Stimulated activated naive CD8-positive, alpha-beta T cell treated with anti-CD3 and anti-CD28 coated beads, Interleukin-15, Interleukin-2, amounts not matched to agents 100 ng/mL and 50 ng/mL, for 24 hours (primary cell): ENCODE data around the gene TCEAL1.
"Not testable (repeated sequence)": the region's sequence is repeated elsewhere in the genome, so short reads cannot be mapped to it uniquely, and the experiment has no call there.

Experiments
- H3K27ac Mint-ChIP-seq: one replicate; pipeline ENCODE4 v1.8.0; 2021; ENCODE audit warnings: mild to moderate bottlenecking, mixed read lengths
- H3K27me3 Mint-ChIP-seq: one replicate; pipeline ENCODE4 v1.8.0; 2021; ENCODE audit warnings: mixed read lengths
- H3K36me3 Mint-ChIP-seq: one replicate; pipeline ENCODE4 v1.8.0; 2021; ENCODE audit warnings: low read depth, mixed read lengths
- H3K4me1 Mint-ChIP-seq: one replicate; pipeline ENCODE4 v1.8.0; 2021; ENCODE audit warnings: low read depth, mixed read lengths
- H3K4me3 Mint-ChIP-seq: one replicate; pipeline ENCODE4 v1.8.0; 2021; ENCODE audit warnings: mild to moderate bottlenecking, mixed read lengths
- H3K9me3 Mint-ChIP-seq: one replicate; pipeline ENCODE4 v1.8.0; 2021; ENCODE audit warnings: mixed read lengths

TCEAL1 gene

DNA sequence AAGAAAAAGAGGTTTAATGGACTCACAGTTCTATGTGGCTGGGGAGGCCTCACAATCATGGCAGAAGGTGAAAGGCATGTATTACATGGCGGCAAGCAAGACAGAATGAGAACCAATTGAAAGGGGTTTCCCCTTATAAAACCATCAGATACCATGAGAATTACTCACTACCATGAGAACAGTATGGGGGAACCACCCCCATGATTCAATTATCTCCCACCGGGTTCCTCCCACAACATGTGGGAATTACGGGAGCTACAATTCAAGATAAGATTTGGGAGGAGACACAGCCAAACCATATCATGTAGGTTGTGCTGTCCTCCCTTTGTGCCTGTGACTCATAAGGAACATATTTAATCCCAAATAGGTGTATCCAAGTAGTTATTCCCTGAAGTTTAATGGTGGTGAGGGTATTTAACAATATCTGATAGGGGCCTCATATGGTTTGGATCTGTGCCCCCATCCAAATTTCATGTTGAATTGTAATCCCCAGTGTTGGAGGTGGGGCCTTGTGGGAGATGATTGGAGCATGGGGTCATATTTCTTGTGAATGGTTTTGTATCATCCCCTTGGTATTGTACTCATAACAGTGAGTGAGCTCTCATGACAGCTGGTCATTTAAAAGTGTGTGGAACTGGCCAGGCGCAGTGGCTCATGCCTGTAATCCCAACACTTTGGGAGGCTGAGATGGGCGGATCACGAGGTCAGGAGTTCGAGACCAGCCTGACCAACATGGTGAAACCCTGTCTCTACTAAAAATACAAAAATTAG lies 26.6 kb downstream of the TCEAL1 start:
- not testable (repeated sequence) for H3K27me3 Mint-ChIP-seq, H3K4me3 Mint-ChIP-seq, H3K9me3 Mint-ChIP-seq, H3K27ac Mint-ChIP-seq, H3K4me1 Mint-ChIP-seq, H3K36me3 Mint-ChIP-seq

DNA sequence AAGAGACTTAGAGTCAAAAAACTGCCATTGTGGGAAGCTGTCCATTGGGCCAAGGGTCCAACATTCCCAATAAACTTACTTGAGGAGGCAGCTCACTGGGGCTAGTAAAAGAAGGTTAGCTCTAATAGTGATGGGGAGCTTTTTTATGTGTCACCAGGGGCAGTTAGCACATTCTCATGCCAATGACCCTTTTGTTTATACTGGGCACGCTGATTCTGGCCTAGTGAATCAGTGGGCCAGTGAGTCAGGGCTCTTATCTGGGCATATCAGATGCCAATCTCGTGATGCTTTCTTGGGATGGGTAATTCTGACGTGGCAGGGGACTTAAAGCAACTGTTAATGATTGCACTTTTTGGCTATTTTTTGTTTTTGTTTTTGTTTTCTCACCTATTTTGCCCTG lies 27.8 kb downstream of the TCEAL1 start:
- Mint-ChIP-seq H3K27me3 (no peaks in the 10 kb centered on the region), H3K36me3 (no peaks in the 10 kb centered on the region), H3K27ac (no peak overlapping the region), H3K4me3 (no peak overlapping the region), H3K4me1 (no peaks in the 10 kb centered on the region), H3K9me3 (no peaks in the 10 kb centered on the region)

DNA sequence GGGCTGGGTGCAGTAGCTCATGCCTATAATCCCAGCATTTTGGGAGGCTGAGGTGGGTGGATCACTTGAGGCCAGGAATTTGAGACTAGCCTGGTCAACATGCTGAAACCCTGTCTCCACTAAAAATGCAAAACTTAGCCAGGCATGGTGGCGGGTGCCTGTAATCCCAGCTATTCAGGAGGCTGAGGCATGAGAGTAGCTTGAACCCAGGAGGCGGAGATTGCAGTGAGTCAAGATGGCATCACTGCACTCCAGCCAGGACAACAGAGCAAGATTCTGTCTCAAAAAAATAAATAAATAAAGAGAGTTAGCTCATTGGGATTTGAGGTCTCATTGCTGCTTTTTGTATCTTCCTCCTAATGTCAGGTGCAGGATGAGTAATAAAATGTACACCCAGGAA lies 28.3 kb downstream of the TCEAL1 start:
- H3K4me1 Mint-ChIP-seq, H3K27ac Mint-ChIP-seq, H3K36me3 Mint-ChIP-seq, H3K9me3 Mint-ChIP-seq, H3K4me3 Mint-ChIP-seq, H3K27me3 Mint-ChIP-seq: not testable (repeated sequence)

DNA sequence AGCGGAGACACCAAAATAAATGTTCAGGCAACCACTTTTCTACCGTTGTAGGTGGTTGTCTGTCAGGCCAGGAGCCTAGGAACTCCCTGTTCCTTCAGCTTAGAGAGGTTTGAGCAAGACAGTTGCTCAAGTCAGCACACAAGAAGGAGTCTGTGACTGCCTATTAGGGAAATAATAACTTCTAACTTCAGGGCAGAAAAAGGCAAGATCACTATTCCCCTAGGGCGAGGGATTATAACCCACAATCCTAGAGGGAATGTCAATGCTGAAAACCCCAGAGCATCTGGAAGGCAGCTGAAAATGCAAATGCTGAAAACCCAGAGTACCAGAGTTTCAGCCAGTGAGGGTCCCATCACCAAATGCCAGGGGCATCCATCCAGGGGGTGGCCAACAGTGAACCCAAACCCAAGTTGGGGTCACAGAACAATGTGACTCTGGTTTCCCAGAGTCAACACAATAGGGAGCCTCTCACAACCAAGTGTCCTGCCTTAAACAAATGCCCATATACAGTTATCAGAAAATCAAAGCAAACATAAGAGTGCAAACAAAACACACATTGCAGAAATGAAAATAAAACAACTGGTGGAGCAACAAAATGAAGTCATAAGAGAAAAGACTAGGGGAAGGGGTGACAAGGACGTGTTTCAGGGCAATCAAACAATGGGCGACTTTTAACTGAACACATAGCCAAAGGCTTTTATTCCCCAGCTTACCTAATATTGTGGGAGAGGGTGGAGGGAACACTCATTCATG lies 30.1 kb downstream of the TCEAL1 start:
- Mint-ChIP-seq H3K9me3 (no peaks in the 10 kb centered on the region), H3K27ac (no peak overlapping the region), H3K4me1 (no peaks in the 10 kb centered on the region), H3K4me3 (no peak overlapping the region), H3K27me3 (peaks cover 8% of the 10 kb centered on the region), H3K36me3 (no peaks in the 10 kb centered on the region)

DNA sequence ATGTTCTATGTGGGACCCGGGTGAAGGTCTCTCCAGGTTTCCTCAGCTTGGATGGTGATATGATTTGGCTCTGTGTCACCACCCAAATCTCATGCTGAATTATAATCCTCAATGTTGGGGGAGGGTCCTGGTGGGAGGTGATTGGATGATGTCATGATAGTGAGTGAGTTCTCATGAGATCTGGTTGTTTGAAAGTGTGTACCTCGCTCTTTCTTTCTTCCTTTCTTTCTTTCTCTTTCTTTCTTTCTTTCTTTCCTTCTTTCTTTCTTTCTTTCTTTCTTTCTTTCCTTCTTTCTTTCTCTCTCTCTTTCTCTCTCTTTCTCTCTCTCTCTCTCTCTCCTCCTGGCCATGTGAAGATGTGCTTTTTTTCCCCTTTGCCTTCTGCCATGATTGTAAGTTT lies 30.7 kb downstream of the TCEAL1 start:
- H3K4me3 Mint-ChIP-seq, H3K4me1 Mint-ChIP-seq, H3K9me3 Mint-ChIP-seq, H3K27ac Mint-ChIP-seq, H3K36me3 Mint-ChIP-seq: not testable (repeated sequence)
- peaks cover 12% of the 10 kb centered on the region for H3K27me3 Mint-ChIP-seq

DNA sequence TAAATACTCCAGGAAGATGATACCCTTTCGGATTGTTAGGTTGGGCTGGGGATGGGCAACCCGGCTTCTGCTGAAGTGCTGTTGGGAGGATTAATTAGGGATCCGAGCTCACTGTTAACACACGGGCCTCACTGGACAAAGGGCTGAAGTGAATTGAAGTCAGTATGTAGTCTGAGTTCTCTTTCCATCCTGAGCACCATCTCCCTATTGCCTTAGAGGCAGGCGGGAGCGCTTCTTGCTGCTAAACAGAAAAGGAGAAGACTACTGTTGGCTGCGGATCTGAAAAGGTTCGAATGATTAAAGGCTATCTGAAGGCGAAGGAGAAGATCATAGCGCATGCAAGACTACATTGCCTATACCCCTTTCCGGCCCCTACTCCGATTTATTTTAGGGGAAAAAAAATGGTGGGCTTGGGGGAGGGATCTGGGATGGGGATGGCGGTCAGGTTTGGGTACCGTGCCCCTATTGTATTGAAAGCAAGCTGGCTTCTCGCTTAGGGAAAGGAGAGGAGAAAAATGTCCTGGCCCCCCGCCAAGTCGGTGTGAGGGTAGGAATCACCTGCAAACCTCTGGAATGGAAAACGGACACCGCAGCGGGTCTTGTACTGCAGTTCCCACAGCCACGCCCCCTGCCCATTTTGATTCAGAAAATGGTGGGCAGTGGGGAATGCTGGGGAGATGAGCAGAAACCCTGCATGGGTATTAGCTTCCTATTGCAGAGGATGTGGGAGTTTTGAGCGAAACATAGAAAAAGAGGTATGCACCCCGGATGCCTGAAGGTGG lies 35.4 kb downstream of the TCEAL1 start:
- Mint-ChIP-seq H3K4me3 (no peak overlapping the region), H3K4me1 (no peaks in the 10 kb centered on the region)

DNA sequence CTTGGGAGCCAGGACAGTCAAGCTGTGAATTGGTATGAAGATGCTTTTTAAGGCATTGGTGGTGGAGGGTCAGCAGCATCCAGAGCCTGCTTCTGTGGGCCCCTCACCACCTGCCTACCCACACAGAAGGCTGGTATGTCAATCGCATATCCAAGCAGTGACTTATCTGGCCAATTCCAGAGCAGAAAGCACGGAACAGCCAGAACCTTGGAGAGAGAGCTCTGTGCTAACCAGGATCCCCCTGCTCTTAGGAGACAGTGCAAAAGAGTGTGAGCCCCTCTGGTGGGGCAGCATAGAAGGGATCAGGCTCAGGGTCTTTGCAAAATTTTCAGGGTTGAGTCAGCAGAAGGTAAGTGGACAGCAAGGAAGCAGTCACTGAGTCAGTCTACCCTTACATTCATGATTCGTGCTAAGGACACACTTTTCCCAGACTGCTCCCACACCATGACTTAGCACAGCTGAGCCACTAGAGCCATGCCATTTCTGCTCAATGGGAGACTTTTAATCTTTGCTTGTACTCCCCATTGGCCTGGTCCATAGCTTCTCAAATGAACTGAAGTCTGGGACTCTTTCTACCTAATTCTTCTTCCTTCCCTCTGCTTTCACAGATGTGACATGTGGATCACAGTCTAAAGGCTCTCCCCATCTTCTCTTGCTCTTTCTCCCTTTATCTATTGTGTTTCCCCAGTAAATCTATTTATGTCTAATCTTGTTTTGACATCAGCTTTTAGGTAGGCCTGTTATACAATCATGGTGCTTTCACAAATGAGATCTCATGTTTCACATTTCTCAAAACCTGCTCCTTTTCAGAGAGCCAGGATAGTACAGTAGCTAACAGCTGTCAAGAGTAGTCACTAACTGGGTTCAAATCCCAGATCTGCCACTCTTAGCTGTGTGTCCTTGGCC lies 37.7 kb downstream of the TCEAL1 start:
- no peak overlapping the region for H3K4me3 Mint-ChIP-seq
- H3K9me3 Mint-ChIP-seq = no peaks in the 10 kb centered on the region
- peaks cover 16% of the 10 kb centered on the region for H3K27me3 Mint-ChIP-seq
- H3K36me3 Mint-ChIP-seq = no peaks in the 10 kb centered on the region
- H3K27ac Mint-ChIP-seq = no peak overlapping the region
- no peaks in the 10 kb centered on the region for H3K4me1 Mint-ChIP-seq

More for the DNA sequence above, 35.4 kb downstream of the TCEAL1 start:
- H3K36me3 Mint-ChIP-seq = no peaks in the 10 kb centered on the region
- no peaks in the 10 kb centered on the region for H3K9me3 Mint-ChIP-seq
- H3K27me3 Mint-ChIP-seq = peaks cover 16% of the 10 kb centered on the region
- H3K27ac Mint-ChIP-seq = no peak overlapping the region

DNA sequence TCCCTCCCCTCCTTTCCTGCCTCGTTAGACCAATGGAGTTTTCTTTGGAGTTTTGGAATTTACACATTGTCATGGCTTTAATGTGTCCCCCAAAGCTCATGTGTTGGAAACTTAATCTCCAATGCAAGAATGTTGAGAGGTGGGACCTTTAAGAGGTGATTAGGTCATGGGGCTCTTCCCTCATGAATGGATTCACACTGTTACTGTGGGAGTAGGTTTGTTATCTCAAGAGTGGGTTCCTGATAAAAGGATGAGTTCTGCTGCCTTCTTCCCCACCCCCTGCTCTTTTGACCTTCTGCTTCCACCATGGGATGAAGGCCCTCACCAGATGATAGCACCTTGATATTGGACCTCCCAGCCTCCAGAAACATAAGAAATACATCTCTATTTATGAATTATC lies 41.0 kb downstream of the TCEAL1 start:
- no peaks in the 10 kb centered on the region for H3K9me3 Mint-ChIP-seq
- H3K27ac Mint-ChIP-seq = no peak overlapping the region
- no peak overlapping the region for H3K4me3 Mint-ChIP-seq
- no peaks in the 10 kb centered on the region for H3K36me3 Mint-ChIP-seq
- no peaks in the 10 kb centered on the region for H3K4me1 Mint-ChIP-seq
- H3K27me3 Mint-ChIP-seq = peaks cover 2% of the 10 kb centered on the region

DNA sequence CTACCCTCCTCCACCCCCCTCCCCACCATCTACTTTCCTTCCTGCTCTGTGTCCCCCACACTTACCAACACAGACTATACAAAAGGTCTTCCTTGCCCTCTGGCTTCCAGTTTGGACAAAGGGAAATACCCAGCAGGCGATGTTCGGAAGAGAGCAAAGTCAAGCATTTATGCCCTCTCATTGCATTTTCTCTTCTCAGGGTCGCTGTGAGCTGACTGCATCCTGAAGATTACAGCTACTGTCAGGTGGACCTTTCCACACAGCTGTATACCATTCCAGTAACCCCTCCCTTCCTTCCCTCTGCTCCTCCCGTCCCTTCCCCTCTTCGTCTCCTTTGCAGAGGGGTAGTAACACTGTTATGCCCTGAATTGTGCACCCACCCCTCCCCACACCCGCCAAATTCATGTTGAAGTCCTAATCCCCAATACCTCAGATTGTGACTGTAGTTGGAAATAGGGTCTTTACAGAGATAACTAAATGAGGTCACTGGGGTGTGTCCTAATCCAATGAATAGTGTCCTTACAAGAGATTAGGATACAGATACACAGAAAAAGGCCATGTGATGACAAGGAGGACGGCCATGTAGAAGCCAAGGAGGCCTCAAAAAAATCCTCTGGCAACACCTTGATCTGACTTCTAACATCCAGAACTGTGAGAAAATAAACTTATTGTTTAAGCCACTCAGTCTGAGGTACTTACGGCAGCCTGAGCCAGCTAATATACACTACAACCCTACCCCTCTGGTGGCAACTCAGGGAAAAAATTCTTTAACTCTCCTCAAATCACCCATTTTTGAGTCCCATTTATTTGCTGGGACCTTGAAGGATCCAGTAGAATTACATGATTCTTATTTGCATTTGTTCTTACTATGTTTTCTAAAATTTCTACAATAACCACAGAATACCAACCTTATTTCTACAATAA lies 46.0 kb downstream of the TCEAL1 start:
- Mint-ChIP-seq H3K27me3 (no peaks in the 10 kb centered on the region), H3K27ac (no peak overlapping the region), H3K4me3 (no peak overlapping the region), H3K36me3 (peaks cover 45% of the 10 kb centered on the region), H3K4me1 (no peaks in the 10 kb centered on the region), H3K9me3 (no peaks in the 10 kb centered on the region)

DNA sequence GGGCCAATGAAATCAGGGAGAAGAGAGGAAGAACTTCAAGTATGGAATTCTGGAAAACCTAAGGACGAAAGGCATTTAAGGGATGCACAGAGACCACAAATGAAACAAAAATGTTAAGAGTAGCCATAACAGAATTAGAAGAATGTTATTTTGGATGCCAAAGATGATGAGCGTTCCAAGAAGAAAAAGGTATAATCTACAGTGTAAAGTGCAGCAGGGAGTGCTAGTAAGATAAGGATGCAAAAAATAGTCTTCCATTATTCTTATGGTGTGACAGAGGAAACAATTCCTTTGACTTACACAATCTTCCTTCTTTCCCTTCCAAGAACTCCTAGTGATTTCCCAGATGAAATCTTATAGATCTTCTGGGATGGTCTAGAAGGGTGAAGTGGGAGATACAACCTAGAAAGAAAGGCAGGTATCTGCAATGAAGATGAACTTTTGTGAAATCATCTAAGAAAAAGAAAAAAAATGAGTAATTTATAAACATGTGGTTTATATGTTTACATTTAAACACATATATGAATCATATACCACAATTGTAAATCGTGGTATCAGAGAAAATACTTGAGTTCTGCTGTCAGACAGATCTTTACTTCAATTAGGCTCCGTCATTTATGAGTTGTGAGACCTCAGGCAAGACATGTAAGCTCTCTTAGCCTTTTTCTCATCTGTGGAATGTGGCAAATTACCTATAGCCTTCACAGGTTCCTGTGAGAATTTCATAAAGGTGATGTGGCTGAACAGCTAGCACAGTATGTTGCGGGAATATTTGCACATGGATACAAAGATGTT lies 49.6 kb downstream of the TCEAL1 start:
- no peak overlapping the region for H3K4me3 Mint-ChIP-seq
- H3K27me3 Mint-ChIP-seq = no peaks in the 10 kb centered on the region
- no peaks in the 10 kb centered on the region for H3K9me3 Mint-ChIP-seq
- no peak overlapping the region for H3K27ac Mint-ChIP-seq
- peaks cover 61% of the 10 kb centered on the region for H3K36me3 Mint-ChIP-seq
- H3K4me1 Mint-ChIP-seq = no peaks in the 10 kb centered on the region
